ENCODE data around the gene SLC66A2. TPM values are rescaled to one million over a fixed set of nuclear protein-coding genes. Genes with fewer than 3 reads are reported as not detected.
A peak's percentile ranks its signal among the peaks of the same experiment; 100 is the strongest.

Gene SLC66A2
- total and polyA plus RNA-seq, 10 of the 15 experiments (the other 5 are each of a cell fraction or from before 2014, with no cell fraction given): 0.69 to 42.5 (median 14.8) TPM

DNA sequence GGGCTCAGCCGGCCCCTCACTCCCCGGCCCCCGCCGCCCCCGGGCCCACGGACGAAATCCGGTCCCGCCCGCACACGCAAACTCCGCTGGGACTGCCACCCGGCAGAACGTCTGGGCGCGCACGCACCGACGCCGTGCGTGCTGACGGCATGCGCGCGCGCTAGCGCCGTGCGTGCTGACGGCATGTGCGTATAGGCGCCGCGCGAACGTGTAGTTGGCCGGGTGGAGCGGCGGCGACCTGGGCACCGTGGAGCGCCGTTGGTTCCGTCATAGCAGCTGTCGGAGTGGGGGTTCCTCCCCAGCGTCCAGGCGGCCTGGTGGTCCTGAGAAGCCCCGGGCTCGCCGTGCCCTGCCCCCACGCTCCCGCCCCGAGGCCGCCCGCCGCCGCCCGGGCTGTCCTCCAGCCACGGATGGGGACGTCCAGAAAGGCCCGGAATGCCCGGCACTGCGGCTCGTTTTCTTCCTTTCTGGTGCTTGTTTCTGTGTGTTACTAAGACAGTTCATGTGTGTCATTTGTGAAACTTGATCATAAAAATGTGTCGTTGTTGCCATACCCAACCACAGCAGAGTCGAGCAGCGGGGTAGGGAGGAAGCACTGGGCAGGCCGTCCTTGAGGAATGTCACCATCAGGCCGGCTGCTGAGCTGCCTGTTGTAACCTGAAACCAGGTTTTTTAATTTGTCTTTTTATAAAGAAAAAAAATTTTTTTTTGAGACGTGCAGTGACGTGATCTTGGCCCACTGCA, 37.2 kb upstream of the SLC66A2 start, which contains the start of gene TXNL4A (continued):
- TF ChIP-seq, protein P1, sequence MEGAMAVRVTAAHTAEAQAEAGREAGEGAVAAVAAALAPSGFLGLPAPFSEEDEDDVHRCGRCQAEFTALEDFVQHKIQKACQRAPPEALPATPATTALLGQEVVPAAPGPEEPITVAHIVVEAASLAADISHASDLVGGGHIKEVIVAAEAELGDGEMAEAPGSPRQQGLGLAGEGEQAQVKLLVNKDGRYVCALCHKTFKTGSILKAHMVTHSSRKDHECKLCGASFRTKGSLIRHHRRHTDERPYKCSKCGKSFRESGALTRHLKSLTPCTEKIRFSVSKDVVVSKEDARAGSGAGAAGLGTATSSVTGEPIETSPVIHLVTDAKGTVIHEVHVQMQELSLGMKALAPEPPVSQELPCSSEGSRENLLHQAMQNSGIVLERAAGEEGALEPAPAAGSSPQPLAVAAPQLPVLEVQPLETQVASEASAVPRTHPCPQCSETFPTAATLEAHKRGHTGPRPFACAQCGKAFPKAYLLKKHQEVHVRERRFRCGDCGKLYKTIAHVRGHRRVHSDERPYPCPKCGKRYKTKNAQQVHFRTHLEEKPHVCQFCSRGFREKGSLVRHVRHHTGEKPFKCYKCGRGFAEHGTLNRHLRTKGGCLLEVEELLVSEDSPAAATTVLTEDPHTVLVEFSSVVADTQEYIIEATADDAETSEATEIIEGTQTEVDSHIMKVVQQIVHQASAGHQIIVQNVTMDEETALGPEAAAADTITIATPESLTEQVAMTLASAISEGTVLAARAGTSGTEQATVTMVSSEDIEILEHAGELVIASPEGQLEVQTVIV (IDR thresholded peaks at IDR 0.05; ENCODE audit: borderline replicate concordance, partially characterized antibody): no peak
- no peak for TF ChIP-seq YY1 (IDR thresholded peaks at IDR 0.05; ENCODE audit: low read depth, low read length)
- TF ChIP-seq TCF12 (IDR thresholded peaks at IDR 0.05; ENCODE audit: low read depth, low read length): 0 out of 2 replicates have a peak, but pooled peaks have one; percentile 4
- no peak for TF ChIP-seq MYB (IDR thresholded peaks at IDR 0.05; ENCODE audit: borderline replicate concordance, low read depth, low read length)
- TF ChIP-seq GABPA (IDR thresholded peaks at IDR 0.05; ENCODE audit: low read depth): no peak
- peak; percentile 31 for TF ChIP-seq SIX5 (IDR thresholded peaks at IDR 0.05; ENCODE audit: low read depth, low read length, severe bottlenecking)
- no peak for TF ChIP-seq BCL3 (IDR thresholded peaks at IDR 0.05; ENCODE audit: borderline replicate concordance, insufficient read depth, low read depth, low read length, poor library complexity, severe bottlenecking)
- TF ChIP-seq FOS (IDR thresholded peaks at IDR 0.05; ENCODE audit: borderline replicate concordance, extremely low read depth, insufficient read length): no peak
- peak; percentile 18 for TF ChIP-seq MYC (IDR thresholded peaks at IDR 0.05; ENCODE audit: insufficient read depth, insufficient read length, insufficient replicate concordance, low read length, severe bottlenecking)
- TF ChIP-seq, protein P2, sequence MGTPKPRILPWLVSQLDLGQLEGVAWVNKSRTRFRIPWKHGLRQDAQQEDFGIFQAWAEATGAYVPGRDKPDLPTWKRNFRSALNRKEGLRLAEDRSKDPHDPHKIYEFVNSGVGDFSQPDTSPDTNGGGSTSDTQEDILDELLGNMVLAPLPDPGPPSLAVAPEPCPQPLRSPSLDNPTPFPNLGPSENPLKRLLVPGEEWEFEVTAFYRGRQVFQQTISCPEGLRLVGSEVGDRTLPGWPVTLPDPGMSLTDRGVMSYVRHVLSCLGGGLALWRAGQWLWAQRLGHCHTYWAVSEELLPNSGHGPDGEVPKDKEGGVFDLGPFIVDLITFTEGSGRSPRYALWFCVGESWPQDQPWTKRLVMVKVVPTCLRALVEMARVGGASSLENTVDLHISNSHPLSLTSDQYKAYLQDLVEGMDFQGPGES (IDR thresholded peaks at IDR 0.05): no peak
- TF ChIP-seq, protein P3, sequence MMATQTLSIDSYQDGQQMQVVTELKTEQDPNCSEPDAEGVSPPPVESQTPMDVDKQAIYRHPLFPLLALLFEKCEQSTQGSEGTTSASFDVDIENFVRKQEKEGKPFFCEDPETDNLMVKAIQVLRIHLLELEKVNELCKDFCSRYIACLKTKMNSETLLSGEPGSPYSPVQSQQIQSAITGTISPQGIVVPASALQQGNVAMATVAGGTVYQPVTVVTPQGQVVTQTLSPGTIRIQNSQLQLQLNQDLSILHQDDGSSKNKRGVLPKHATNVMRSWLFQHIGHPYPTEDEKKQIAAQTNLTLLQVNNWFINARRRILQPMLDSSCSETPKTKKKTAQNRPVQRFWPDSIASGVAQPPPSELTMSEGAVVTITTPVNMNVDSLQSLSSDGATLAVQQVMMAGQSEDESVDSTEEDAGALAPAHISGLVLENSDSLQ (IDR thresholded peaks at IDR 0.05): no peak
- TF ChIP-seq ASH2L (IDR thresholded peaks at IDR 0.05; ENCODE audit: borderline replicate concordance, low read depth): no peak

All from GM12878 (cell line).